ENCODE results near the gene KCNG2. TPM values are rescaled to one million over a fixed set of nuclear protein-coding genes. Genes with fewer than 3 reads are reported as not detected.

The KCNG2 gene
- total RNA-seq = 4.7 and 18.8 TPM in 2 replicates

GRCh38 chr18:79797518-79798345 is at the start of gene KCNG2:
Gene KCNG2, plus strand, starts transcription at chr18:79797938. Its CDS starts 65,730 bp downstream, at chr18:79863668.

Other genes starting within 250 kb of the KCNG2 start
- gene CTDP1, start 118.1 kb upstream of the KCNG2 start, total RNA-seq = 21.7 and 25.6 TPM in 2 replicates
- gene SLC66A2, start 153.7 kb downstream of the KCNG2 start, total RNA-seq = 29.2 and 45.0 TPM in 2 replicates
- gene HSBP1L1, start 166.7 kb downstream of the KCNG2 start, total RNA-seq = 13.7 and 61.7 TPM in 2 replicates
- gene TXNL4A, start 190.6 kb downstream of the KCNG2 start, total RNA-seq = 46.5 and 58.8 TPM in 2 replicates
- 13.4 and 29.5 TPM in 2 replicates for gene RBFA, start 236.5 kb downstream of the KCNG2 start, total RNA-seq

All from epithelial cell of alveolus of lung (primary cell).